H1 (cell line): ENCODE measurements around the gene RNF157. TPM values are rescaled to one million over a fixed set of nuclear protein-coding genes. Genes with fewer than 3 reads are reported as not detected.
A peak's percentile ranks its signal among the peaks of the same experiment; 100 is the strongest.

Source experiments
- CTCF ChIA-PET: fragments of 300-600 bp; sonication (Branson Sonifier 250); formaldehyde crosslinking; loops from one replicate; lab custom pipeline; 2021; ENCODE audit not compliant: partially characterized antibody; lab: Charles Lee
- POLR2A ChIA-PET: fragments of 300-600 bp; sonication (Branson Sonifier 250); formaldehyde crosslinking; loops from one replicate; lab custom pipeline; 2021; ENCODE audit warnings: inconsistent platforms; ENCODE audit not compliant: partially characterized antibody; lab: Charles Lee
- DNase-seq, 2 experiments: peaks; one replicate each; pipeline versions ENCODE4 v3.0.0 to v3.0.0-alpha.2; 2010 to 2022; ENCODE audit warnings: low spot score in 2 of 2, low read depth in 1 of 2, mixed read lengths in 1 of 2
- FAIRE-seq: peaks from 2 replicates; lab custom pipeline; 2011; peaks lifted over from hg19 to GRCh38; lab: Jason Lieb, UNC
- H2AFZ ChIP-seq: 2 replicates; pipeline ENCODE4 v1.8.1; 2012; ENCODE audit warnings: low read length, inconsistent platforms
- H2AK5ac ChIP-seq: 2 replicates; pipeline ENCODE4 v1.6.1; 2013; ENCODE audit warnings: low read depth, low read length
- H2BK120ac ChIP-seq: replicated peaks from 2 replicates; pipeline ENCODE3; 2013; ENCODE audit warnings: low read depth, low read length, inconsistent platforms
- H2BK12ac ChIP-seq: 2 replicates; pipeline ENCODE4 v1.6.1; 2013; ENCODE audit warnings: low read depth, low read length
- H2BK15ac ChIP-seq: 2 replicates; pipeline ENCODE4 v1.6.1; 2013; ENCODE audit warnings: low read length
- H2BK20ac ChIP-seq: 2 replicates; pipeline ENCODE4 v1.6.1; 2013; ENCODE audit warnings: low read length
- H2BK5ac ChIP-seq: 2 replicates; pipeline ENCODE4 v1.6.1; 2013; ENCODE audit warnings: low read depth, low read length
- H3K14ac ChIP-seq: 2 replicates; pipeline ENCODE4 v1.6.1; 2013; ENCODE audit warnings: inconsistent platforms; ENCODE audit not compliant: insufficient read length
- H3K18ac ChIP-seq: 2 replicates; pipeline ENCODE4 v1.6.1; 2013; ENCODE audit warnings: low read length; ENCODE audit errors: extremely low read depth
- H3K23ac ChIP-seq: 2 replicates; pipeline ENCODE4 v1.6.1; 2013; ENCODE audit warnings: inconsistent platforms; ENCODE audit not compliant: insufficient read length
- H3K23me2 ChIP-seq: 2 replicates; pipeline ENCODE4 v1.6.1; 2013; ENCODE audit warnings: low read depth, low read length
- H3K27ac ChIP-seq: 2 replicates; pipeline ENCODE4 v1.6.1; 2011; ENCODE audit warnings: low read depth, low read length, inconsistent platforms
- H3K27me3 ChIP-seq, 4 experiments: replicated peaks in 1 of 4; 1 replicate in 1 of 4; 2 replicates in 3 of 4; pipeline versions ENCODE4 v1.6.1 to v1.8.1; 2011 to 2013; ENCODE audit warnings: low read length in 3 of 4, mild to moderate bottlenecking in 3 of 4, inconsistent platforms in 2 of 4, mixed read lengths in 2 of 4, moderate library complexity in 1 of 4; ENCODE audit not compliant: control insufficient read depth in 3 of 4, insufficient read depth in 3 of 4; ENCODE audit errors: extremely low read depth in 1 of 4
- H3K36me3 ChIP-seq, 4 experiments: 2 replicates each; pipeline versions ENCODE4 v1.6.1 to v1.8.1; 2011 to 2013; ENCODE audit warnings: mild to moderate bottlenecking in 4 of 4, low read length in 3 of 4, moderate library complexity in 2 of 4, control low read depth in 1 of 4, inconsistent platforms in 1 of 4; ENCODE audit not compliant: insufficient read depth in 4 of 4, control insufficient read depth in 2 of 4
- H3K4ac ChIP-seq: replicated peaks from 2 replicates; pipeline ENCODE3; 2013; ENCODE audit warnings: low read length, low read depth, mixed read lengths, inconsistent platforms; ENCODE audit not compliant: insufficient read length
- H3K4me1 ChIP-seq, 4 experiments: replicated peaks in 1 of 4; 1 replicate in 1 of 4; 2 replicates in 3 of 4; pipeline versions ENCODE4 v1.6.1 to v1.8.1; 2011 to 2013; ENCODE audit warnings: low read length in 3 of 4, inconsistent platforms in 2 of 4, mixed read lengths in 1 of 4; ENCODE audit not compliant: insufficient read depth in 4 of 4, control insufficient read depth in 3 of 4
- H3K4me2 ChIP-seq, 2 experiments: 2 replicates each; pipeline versions ENCODE4 v1.6.1 to v1.8.1; 2011 to 2013; ENCODE audit warnings: low read depth in 2 of 2, low read length in 2 of 2, control low read depth in 1 of 2, inconsistent platforms in 1 of 2, mild to moderate bottlenecking in 1 of 2; ENCODE audit not compliant: insufficient read depth in 1 of 2
- H3K4me3 ChIP-seq, 4 experiments: fragments of 200-600, 300-600 bp in 1 of 4; sonication (generic), shearing (Covaris generic), sonication (Bioruptor Twin) in 1 of 4; 2 replicates each; pipeline versions ENCODE4 v1.5.1 to v1.8.1; 2011 to 2016; ENCODE audit warnings: low read length in 4 of 4, low read depth in 3 of 4, control low read depth in 2 of 4, inconsistent platforms in 2 of 4, mild to moderate bottlenecking in 2 of 4, mixed read lengths in 1 of 4, moderate library complexity in 1 of 4; ENCODE audit not compliant: insufficient read depth in 2 of 4; ENCODE audit errors: extremely low read depth in 1 of 4
- H3K56ac ChIP-seq: replicated peaks from 2 replicates; pipeline ENCODE3; 2013; ENCODE audit warnings: low read depth, mild to moderate bottlenecking, mixed read lengths, low read length, inconsistent platforms; ENCODE audit not compliant: insufficient read length
- H3K79me1 ChIP-seq: 2 replicates; pipeline ENCODE4 v1.6.1; 2013; ENCODE audit warnings: low read depth, low read length, control low read depth
- H3K79me2 ChIP-seq, 2 experiments: 2 replicates each; pipeline versions ENCODE4 v1.6.1 to v1.8.1; 2012 to 2013; ENCODE audit warnings: low read length in 2 of 2, mild to moderate bottlenecking in 2 of 2, inconsistent platforms in 1 of 2; ENCODE audit not compliant: insufficient read depth in 2 of 2, control insufficient read depth in 1 of 2
- H3K9ac ChIP-seq, 4 experiments: replicated peaks in 1 of 4; 1 replicate in 1 of 4; 2 replicates in 3 of 4; pipeline versions ENCODE4 v1.6.1 to v1.8.1; 2011 to 2013; ENCODE audit warnings: low read depth in 3 of 4, low read length in 3 of 4, control low read depth in 2 of 4, mild to moderate bottlenecking in 2 of 4, moderate library complexity in 2 of 4, inconsistent platforms in 1 of 4; ENCODE audit errors: extremely low read depth in 1 of 4
- H3K9me3 ChIP-seq, 2 experiments: 2 replicates each; pipeline versions ENCODE4 v1.6.1 to v1.8.1; 2012 to 2013; ENCODE audit warnings: mild to moderate bottlenecking in 2 of 2, moderate library complexity in 2 of 2, control low read depth in 1 of 2, inconsistent platforms in 1 of 2, low read depth in 1 of 2, low read length in 1 of 2, mixed read lengths in 1 of 2; ENCODE audit not compliant: insufficient read depth in 2 of 2
- H4K20me1 ChIP-seq, 2 experiments: replicated peaks in 1 of 2; 2 replicates each; pipeline versions ENCODE3 to v1.8.1; 2011 to 2013; ENCODE audit warnings: inconsistent platforms in 2 of 2, low read length in 2 of 2, mild to moderate bottlenecking in 1 of 2; ENCODE audit not compliant: insufficient read depth in 2 of 2, control insufficient read depth in 1 of 2
- H4K5ac ChIP-seq: 2 replicates; pipeline ENCODE4 v1.6.1; 2013; ENCODE audit warnings: low read length, low read depth, mixed read lengths, inconsistent platforms; ENCODE audit not compliant: insufficient read length
- H4K8ac ChIP-seq: 2 replicates; pipeline ENCODE4 v1.8.0; 2013; ENCODE audit warnings: mild to moderate bottlenecking, moderate library complexity, low read length, inconsistent platforms; ENCODE audit not compliant: insufficient read depth; ENCODE audit errors: extremely low read depth
- H4K91ac ChIP-seq: replicated peaks from 2 replicates; pipeline ENCODE3; 2013; ENCODE audit warnings: low read length, mixed read lengths, inconsistent platforms; ENCODE audit not compliant: insufficient read length
- BACH1 ChIP-seq: IDR thresholded peaks from 2 replicates; pipeline ENCODE4 v1.6.1; 2012; ENCODE audit warnings: low read length, improper control_type of control experiment
- BRCA1 ChIP-seq: IDR thresholded peaks from 2 replicates; pipeline ENCODE4 v1.6.1; 2012; ENCODE audit warnings: low read depth, low read length, improper control_type of control experiment
- CEBPB ChIP-seq: IDR thresholded peaks from 2 replicates; pipeline ENCODE4 v1.6.1; 2012; ENCODE audit warnings: low read depth, low read length
- CREB1 ChIP-seq: IDR thresholded peaks from 2 replicates; pipeline ENCODE4 v1.6.1; 2012; ENCODE audit warnings: inconsistent platforms
- CTCF ChIP-seq, 3 experiments: IDR thresholded peaks; 1 replicate in 2 of 3; 2 replicates in 1 of 3; pipeline versions ENCODE4 v1.5.1 to v1.6.1; 2011; ENCODE audit warnings: low read length in 3 of 3, mild to moderate bottlenecking in 3 of 3, inconsistent platforms in 2 of 3, low read depth in 1 of 3, moderate library complexity in 1 of 3; ENCODE audit not compliant: insufficient read depth in 1 of 3; ENCODE audit errors: control extremely low read depth in 1 of 3
- MAX ChIP-seq: IDR thresholded peaks from 2 replicates; pipeline ENCODE4 v1.6.1; 2012; ENCODE audit warnings: inconsistent platforms
- RAD21 ChIP-seq, 2 experiments: IDR thresholded peaks in 1 of 2; conservative IDR thresholded peaks in 1 of 2; 2 replicates each; pipeline ENCODE4 v1.6.1; 2011; ENCODE audit warnings: low read depth in 2 of 2, low read length in 2 of 2, improper control_type of control experiment in 1 of 2, inconsistent platforms in 1 of 2, mild to moderate bottlenecking in 1 of 2, moderate library complexity in 1 of 2
- RNF2 ChIP-seq: fragments of 200-900, 300-1000 bp; sonication (generic); IDR thresholded peaks from 2 replicates; pipeline ENCODE4 v1.7.1; 2016; ENCODE audit warnings: borderline replicate concordance, low read depth, mild to moderate bottlenecking, antibody characterized with exemption, low read length; ENCODE audit not compliant: poor library complexity, severe bottlenecking; ENCODE audit errors: missing control alignments
- WGBS, 2 experiments: shearing (Covaris generic) in 1 of 2; methylation state at CpG; one replicate each; pipeline versions ENCODE4 v1.1.6 to v1.1.7; 2013 to 2015; ENCODE audit warnings: low lambda C conversion rate in 2 of 2, mixed read lengths in 2 of 2, inconsistent platforms in 1 of 2, low coverage in 1 of 2, missing lambda C conversion rate in 1 of 2; ENCODE audit not compliant: insufficient replicate concordance in 2 of 2, insufficient coverage in 1 of 2, insufficient read length in 1 of 2; ENCODE audit errors: extremely low coverage in 1 of 2, missing lambda C conversion rate in 1 of 2; 5-methylcytosine and 5-hydroxymethylcytosine counted together
- polyA plus RNA-seq, 7 experiments: library from polyadenylated mRNA; depleted of rRNA in 3 of 7; stranded (reverse) in 5 of 7; unstranded in 2 of 7; fragments of >200 nt in 5 of 7; fragments of 200-250 nt in 2 of 7; gene quantifications; 1 replicate in 5 of 7; 2 replicates in 1 of 7; 4 replicates in 1 of 7; pipeline versions ENCODE4 v1.2.1 to v1.2.3, GENCODE V29; 2011 to 2013; ENCODE audit warnings: missing spikeins in 2 of 7, mixed read lengths in 2 of 7
- total RNA-seq: library from RNA; stranded (reverse); fragmentation: NEBNext Ultra II Directional; extraction: Animal tissue kit (Norgen Biotek cat#: 25700); gene quantifications from 2 replicates; pipeline ENCODE4 v1.2.1, GENCODE V29; 2021

The RNF157 gene
- total and polyA plus RNA-seq, 2 of the 8 experiments (the other 6 are each of a cell fraction or from before 2014, with no cell fraction given), result 13.4 to 16.7 TPM

- H3K4ac ChIP-seq, result no peak overlapping the region
- H2AK5ac ChIP-seq, result no peak overlapping the region
- FAIRE-seq, result no peak
- H2BK15ac ChIP-seq, result no peak overlapping the region; the same call in 1 of the 2 replicates
- no peaks in the 10 kb centered on the region for H3K9me3 ChIP-seq
- H2BK12ac ChIP-seq, result no peak overlapping the region
- H3K18ac ChIP-seq, result no peak overlapping the region
- no peak overlapping the region for H2BK20ac ChIP-seq
- ChIA-PET POLR2A (interaction anchor here (0.6 to 0.7 kb wide), 2 partner anchors 112 to 160 kb away, joined by 3 to 4 read pairs; no protein-coding TSS in a partner anchor), CTCF (interaction anchor here (0.5 to 5.6 kb wide), 16 partner anchors 8 to 276 kb away, joined by 3 to 84 read pairs (median 8); partner anchors contain the start of gene UBALD2)
- peaks cover 3% of the 10 kb centered on the region; the same call in 1 of the 2 replicates for H3K23me2 ChIP-seq
- H3K4me2 ChIP-seq, result no peak overlapping the region
- DNase-seq, result no peak
- H3K14ac ChIP-seq, result no peak overlapping the region
- H3K79me2 ChIP-seq, result no peaks in the 10 kb centered on the region
- H4K91ac ChIP-seq, result no peak overlapping the region
- H3K36me3 ChIP-seq, result no peaks in the 10 kb centered on the region; a peak in 1 of 8 replicates
- peak overlapping the region; percentile 65 for H4K8ac ChIP-seq
- no peak overlapping the region for H3K4me3 ChIP-seq
- H2AFZ ChIP-seq, result no peak overlapping the region
- H4K20me1 ChIP-seq, result peaks cover 0 to 6% of the 10 kb centered on the region in 2 experiments
- no peak overlapping the region for H3K27ac ChIP-seq
- no peak overlapping the region for H3K9ac ChIP-seq
- H2BK5ac ChIP-seq, result no peak overlapping the region
- no peak overlapping the region for H3K56ac ChIP-seq
- H3K27me3 ChIP-seq, result no peaks in the 10 kb centered on the region
- H3K23ac ChIP-seq, result no peak overlapping the region
- H4K5ac ChIP-seq, result no peak overlapping the region
- H2BK120ac ChIP-seq, result no peak overlapping the region
- no peaks in the 10 kb centered on the region for H3K79me1 ChIP-seq
- peaks cover 0 to 4% (median 0%) of the 10 kb centered on the region in 4 experiments; a peak in 3 of 7 replicates for H3K4me1 ChIP-seq
- 89% methylated on average over 23 of the region's 23 CpGs; no CpG with 5 or more reads in 1 of the 2 experiments for WGBS, 2 experiments
- TF ChIP-seq BRCA1 (no peak), RAD21 (IDR thresholded peaks at IDR 0.05 in 1 of 2, conservative IDR thresholded peaks at IDR 0.05 in 1 of 2; ENCODE audit: low read depth in 2 of 2, low read length in 2 of 2) (no peak), CTCF (IDR thresholded peaks at IDR 0.05; ENCODE audit: control extremely low read depth in 1 of 3, insufficient read depth in 1 of 3, low read depth in 1 of 3, low read length in 3 of 3) (no peak), MAX (no peak), RNF2 (no peak), CREB1 (no peak), BACH1 (no peak), CEBPB (no peak)
Observed at GRCh38 chr17:76281573-76282371, 41.5 kb upstream of the RNF157 start.
